ENCODE data around the gene ADIPOR2. TPM values are rescaled to one million over a fixed set of nuclear protein-coding genes. Genes with fewer than 3 reads are reported as not detected.
A peak's percentile ranks its signal among the peaks of the same experiment; 100 is the strongest.

ADIPOR2 gene, protein sequence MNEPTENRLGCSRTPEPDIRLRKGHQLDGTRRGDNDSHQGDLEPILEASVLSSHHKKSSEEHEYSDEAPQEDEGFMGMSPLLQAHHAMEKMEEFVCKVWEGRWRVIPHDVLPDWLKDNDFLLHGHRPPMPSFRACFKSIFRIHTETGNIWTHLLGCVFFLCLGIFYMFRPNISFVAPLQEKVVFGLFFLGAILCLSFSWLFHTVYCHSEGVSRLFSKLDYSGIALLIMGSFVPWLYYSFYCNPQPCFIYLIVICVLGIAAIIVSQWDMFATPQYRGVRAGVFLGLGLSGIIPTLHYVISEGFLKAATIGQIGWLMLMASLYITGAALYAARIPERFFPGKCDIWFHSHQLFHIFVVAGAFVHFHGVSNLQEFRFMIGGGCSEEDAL
- 10 to 100 TPM; 70.6 to 78.3 TPM for total RNA-seq
- polyA plus RNA-seq (ENCODE audit: insufficient read depth, low read depth, low replicate concordance): 75.1 TPM
- long read RNA-seq, donor 1, full-length matches to known transcripts: 1 of 1 reads
- long read RNA-seq, donor 1, partial matches to known transcripts: 0 of 1 reads
- long read RNA-seq, donor 1, other reads (novel, unspliced or antisense): 0 of 1 reads
- long read RNA-seq, donor 2, full-length matches to known transcripts: 1 of 32 reads
- long read RNA-seq, donor 2, partial matches to known transcripts: 31 of 32 reads
- long read RNA-seq, donor 2, other reads (novel, unspliced or antisense): 0 of 32 reads

GRCh38 chr12:1690578-1691122 is at the start of gene ADIPOR2:
ADIPOR2 (plus strand) TSS chr12:1691070; CDS start chr12:1754344, 63,274 bp downstream.
- Histone ChIP-seq H3K27ac (peak within 1 kb of the TSS; percentile 96 to 99), H3K4me1 (peaks cover 11% of the 10 kb centered on the region), H3K4me3 (peak within 1 kb of the TSS; percentile 95), H3K27me3 (no peaks in the 10 kb centered on the region), H3K36me3 (ENCODE audit: low read depth, missing control alignments) (no peaks in the 10 kb centered on the region), H3K9me3 (no peaks in the 10 kb centered on the region)
- 0% methylated on average over 9 to 51 of the region's 59 CpGs for WGBS, 2 donors
- intact Hi-C loops (cut with DNase I; ENCODE audit: low total_unique reads): no loop called here
- TF ChIP-seq POLR2A (IDR thresholded peaks at IDR 0.05) (peak; percentile 42), CTCF (IDR thresholded peaks at IDR 0.05) (no peak)
- DNase-seq: peak; percentile 96

- H3K4me1 ChIP-seq: peaks cover 15% of the 10 kb centered on the region
- WGBS, 2 donors: 84 to 86% methylated on average over 7 of the region's 7 CpGs
- intact Hi-C loops (cut with DNase I; ENCODE audit: low total_unique reads): no loop called here
- H3K4me3 ChIP-seq: no peak overlapping the region
- no peaks in the 10 kb centered on the region for H3K36me3 ChIP-seq (ENCODE audit: low read depth, missing control alignments)
- no peak for TF ChIP-seq POLR2A (IDR thresholded peaks at IDR 0.05)
- TF ChIP-seq CTCF (IDR thresholded peaks at IDR 0.05): no peak
- H3K27me3 ChIP-seq: no peaks in the 10 kb centered on the region
- no peaks in the 10 kb centered on the region for H3K9me3 ChIP-seq
- DNase-seq: no peak
- H3K27ac ChIP-seq: no peak overlapping the region
These were observed 48.4 kb upstream of the ADIPOR2 start for GRCh38 chr12:1642513-1642912.

GRCh38 chr12:1643043-1643442 is 47.8 kb upstream of the ADIPOR2 start:
- H3K27me3 ChIP-seq: no peaks in the 10 kb centered on the region
- H3K4me1 ChIP-seq: peaks cover 15% of the 10 kb centered on the region
- intact Hi-C loops (cut with DNase I; ENCODE audit: low total_unique reads): no loop called here
- DNase-seq: no peak
- 84 to 89% methylated on average over 9 of the region's 9 CpGs for WGBS, 2 donors
- no peak overlapping the region for H3K27ac ChIP-seq
- TF ChIP-seq CTCF (IDR thresholded peaks at IDR 0.05) (no peak), POLR2A (IDR thresholded peaks at IDR 0.05) (no peak)
- no peak overlapping the region for H3K4me3 ChIP-seq
- H3K9me3 ChIP-seq: no peaks in the 10 kb centered on the region
- no peaks in the 10 kb centered on the region for H3K36me3 ChIP-seq (ENCODE audit: low read depth, missing control alignments)

- no peaks in the 10 kb centered on the region for H3K9me3 ChIP-seq
- H3K36me3 ChIP-seq (ENCODE audit: low read depth, missing control alignments): no peaks in the 10 kb centered on the region
- intact Hi-C loops (cut with DNase I; ENCODE audit: low total_unique reads): no loop called here
- no peaks in the 10 kb centered on the region for H3K27me3 ChIP-seq
- TF ChIP-seq CTCF (IDR thresholded peaks at IDR 0.05): no peak
- no peak for TF ChIP-seq POLR2A (IDR thresholded peaks at IDR 0.05)
- no peak for DNase-seq
- H3K27ac ChIP-seq: no peak overlapping the region
- 44 to 73% methylated on average over 7 of the region's 7 CpGs for WGBS, 2 donors
- H3K4me3 ChIP-seq: no peak overlapping the region
- peaks cover 15% of the 10 kb centered on the region for H3K4me1 ChIP-seq
These were observed 46.9 kb upstream of the ADIPOR2 start for GRCh38 chr12:1643905-1644533.

Measured in testis (tissue), 5 donors.